Endothelial cell of umbilical vein (primary cell): ENCODE data around the gene SFTA2. TPM values are rescaled to one million over a fixed set of nuclear protein-coding genes. Genes with fewer than 3 reads are reported as not detected.
"Not testable (repeated sequence)": the region's sequence is repeated elsewhere in the genome, so short reads cannot be mapped to it uniquely, and the experiment has no call there.

Experiments
- BruUV-seq: library from RNA; stranded (reverse); fragments of 400-500 nt; replicated peaks from 2 replicates; lab custom pipeline; 2021; lab: Mats Ljungman, UMichigan
- CTCF ChIA-PET: fragments of 300-600, 350-600 bp; sonication (Branson Sonifier 250); formaldehyde crosslinking; loops from one replicate; lab custom pipeline; 2021; ENCODE audit warnings: antibody characterized with exemption, inconsistent platforms; lab: Charles Lee
- POLR2A ChIA-PET: fragments of 300-600, 350-600 bp; sonication (Branson Sonifier 250); formaldehyde crosslinking; loops from one replicate; lab custom pipeline; 2021; ENCODE audit warnings: antibody characterized with exemption, inconsistent platforms; lab: Charles Lee
- DNase-seq: peaks from one replicate; pipeline ENCODE4 v3.0.0-alpha.2; 2011; ENCODE audit warnings: low read depth, low spot score
- FAIRE-seq: peaks from 2 replicates; lab custom pipeline; 2011; peaks lifted over from hg19 to GRCh38; lab: Jason Lieb, UNC
- H2AFZ ChIP-seq: 2 replicates; pipeline ENCODE4 v1.6.0; 2012; ENCODE audit warnings: low read depth, low read length, control low read depth, inconsistent platforms
- H3K27ac ChIP-seq: 2 replicates; pipeline ENCODE4 v1.5.1; 2011; ENCODE audit warnings: low read depth, mild to moderate bottlenecking, control low read depth, low read length, moderate library complexity; ENCODE audit not compliant: insufficient read depth
- H3K27me3 ChIP-seq, 2 experiments: 2 replicates each; pipeline versions ENCODE4 v1.6.0 to v1.6.1; 2011; ENCODE audit warnings: low read length in 2 of 2, mixed read lengths in 1 of 2; ENCODE audit not compliant: control insufficient read depth in 2 of 2, insufficient read depth in 2 of 2
- H3K36me3 ChIP-seq, 2 experiments: 2 replicates in 1 of 2; 3 replicates in 1 of 2; pipeline ENCODE4 v1.5.1; 2011; ENCODE audit warnings: low read length in 2 of 2, mild to moderate bottlenecking in 1 of 2, moderate library complexity in 1 of 2; ENCODE audit not compliant: control insufficient read depth in 2 of 2, insufficient read depth in 2 of 2; ENCODE audit errors: extremely low read depth in 1 of 2
- H3K4me1 ChIP-seq: 3 replicates; pipeline ENCODE4 v1.5.1; 2011; ENCODE audit warnings: mild to moderate bottlenecking, low read length; ENCODE audit not compliant: control insufficient read depth, insufficient read depth; ENCODE audit errors: extremely low read depth
- H3K4me2 ChIP-seq: 2 replicates; pipeline ENCODE4 v1.6.1; 2011; ENCODE audit warnings: low read length, control low read depth, mixed read lengths; ENCODE audit not compliant: insufficient read depth
- H3K4me3 ChIP-seq, 3 experiments: fragments of 200-600 bp in 1 of 3; sonication (generic), shearing (Covaris generic) in 1 of 3; replicated peaks in 1 of 3; 2 replicates each; pipeline ENCODE4 v1.5.1; 2011 to 2016; ENCODE audit warnings: control low read depth in 3 of 3, low read length in 3 of 3, mild to moderate bottlenecking in 2 of 3, inconsistent platforms in 1 of 3, low read depth in 1 of 3, moderate library complexity in 1 of 3; ENCODE audit not compliant: insufficient read depth in 1 of 3
- H3K79me2 ChIP-seq: 2 replicates; pipeline ENCODE4 v1.6.0; 2012; ENCODE audit warnings: low read length, inconsistent platforms; ENCODE audit not compliant: control insufficient read depth, insufficient read depth
- H3K9ac ChIP-seq: replicated peaks from 2 replicates; pipeline ENCODE3; 2011; ENCODE audit warnings: low read length, control low read depth; ENCODE audit not compliant: insufficient read depth; ENCODE audit errors: extremely low read depth
- H3K9me1 ChIP-seq: replicated peaks from 3 replicates; pipeline ENCODE4 v1.6.0; 2011; ENCODE audit warnings: mild to moderate bottlenecking, low read length; ENCODE audit not compliant: control insufficient read depth, insufficient read depth; ENCODE audit errors: extremely low read depth
- H3K9me3 ChIP-seq: replicated peaks from 2 replicates; pipeline ENCODE4 v1.5.1; 2012; ENCODE audit warnings: low read length, inconsistent platforms; ENCODE audit not compliant: control insufficient read depth, insufficient read depth
- H4K20me1 ChIP-seq: replicated peaks from 2 replicates; pipeline ENCODE3; 2011; ENCODE audit warnings: mild to moderate bottlenecking, low read length; ENCODE audit not compliant: control insufficient read depth, insufficient read depth; ENCODE audit errors: extremely low read depth
- EZH2 ChIP-seq: IDR thresholded peaks from 2 replicates; pipeline ENCODE4 v1.6.1; 2012; ENCODE audit warnings: borderline replicate concordance, low read depth, mild to moderate bottlenecking, moderate library complexity, low read length, inconsistent platforms; ENCODE audit not compliant: severe bottlenecking
- FOS ChIP-seq: IDR thresholded peaks from 2 replicates; pipeline ENCODE4 v1.6.1; 2011; ENCODE audit warnings: mild to moderate bottlenecking, low read length, moderate library complexity, borderline replicate concordance; ENCODE audit not compliant: insufficient read depth
- GATA2 ChIP-seq: IDR thresholded peaks from 2 replicates; pipeline ENCODE4 v1.7.0; 2011; ENCODE audit warnings: low read depth, mild to moderate bottlenecking, moderate library complexity, mixed read lengths, low read length; ENCODE audit not compliant: insufficient read length, insufficient read depth
- JUN ChIP-seq: IDR thresholded peaks from 2 replicates; pipeline ENCODE4 v1.6.1; 2011; ENCODE audit warnings: borderline replicate concordance, low read depth; ENCODE audit not compliant: insufficient read length, insufficient read depth
- MYC ChIP-seq: IDR thresholded peaks from one replicate; pipeline ENCODE4 v1.6.1; 2011; ENCODE audit warnings: mild to moderate bottlenecking, low read depth, low read length
- POLR2A ChIP-seq: IDR thresholded peaks from 2 replicates; pipeline ENCODE4 v1.6.1; 2012; ENCODE audit warnings: low read depth, mild to moderate bottlenecking, control low read depth, low read length
- POLR2AphosphoS5 ChIP-seq: IDR thresholded peaks from 2 replicates; pipeline ENCODE4 v1.6.1; 2012; ENCODE audit warnings: low read depth, mild to moderate bottlenecking, control low read depth, low read length, moderate library complexity; ENCODE audit not compliant: insufficient read depth
- dilution Hi-C: fragments of 300-500 bp; cut with MboI; formaldehyde crosslinking; loops from one replicate; pipeline ENCODE4 v1.15.0; 2019; ENCODE audit warnings: low sequenced_read_pairs; ENCODE audit not compliant: extremely low pct_ligation_motif_present
- intact Hi-C: fragments of 100-400 bp; cut with micrococcal nuclease; formaldehyde crosslinking; loops from one replicate; pipeline ENCODE4 v1.10.0; 2022
- polyA plus RNA-seq, 4 experiments: library from polyadenylated mRNA; depleted of rRNA in 3 of 4; stranded (reverse) in 3 of 4; unstranded in 1 of 4; fragments of >200 nt; gene quantifications; 2 replicates each; pipeline versions ENCODE4 v1.2.1 to v1.2.3, GENCODE V29; 2011 to 2012; ENCODE audit warnings: missing spikeins in 1 of 4
- total RNA-seq: library from RNA; stranded (reverse); gene quantifications from 2 replicates; pipeline ENCODE4 v1.2.3, GENCODE V29; 2021
- TF ChIP-seq, protein P1 (sequence below), 2 donors: IDR thresholded peaks; 1 replicate in 1 of 2; 2 replicates in 1 of 2; pipeline ENCODE4 v1.5.1; 2011; ENCODE audit warnings: low read length in 2 of 2, mild to moderate bottlenecking in 2 of 2, moderate library complexity in 2 of 2, control low read depth in 1 of 2, inconsistent platforms in 1 of 2, low read depth in 1 of 2; ENCODE audit not compliant: insufficient read depth in 1 of 2; ENCODE audit errors: extremely low read depth in 1 of 2
- TF ChIP-seq, protein P2 (sequence below): IDR thresholded peaks from 2 replicates; pipeline ENCODE4 v1.6.1; 2011; ENCODE audit not compliant: insufficient read depth, insufficient read length

Gene SFTA2
- total and polyA plus RNA-seq, 2 donors (not counting 3 experiments of a cell fraction or from before 2014, with no cell fraction given): not detected

DNA sequence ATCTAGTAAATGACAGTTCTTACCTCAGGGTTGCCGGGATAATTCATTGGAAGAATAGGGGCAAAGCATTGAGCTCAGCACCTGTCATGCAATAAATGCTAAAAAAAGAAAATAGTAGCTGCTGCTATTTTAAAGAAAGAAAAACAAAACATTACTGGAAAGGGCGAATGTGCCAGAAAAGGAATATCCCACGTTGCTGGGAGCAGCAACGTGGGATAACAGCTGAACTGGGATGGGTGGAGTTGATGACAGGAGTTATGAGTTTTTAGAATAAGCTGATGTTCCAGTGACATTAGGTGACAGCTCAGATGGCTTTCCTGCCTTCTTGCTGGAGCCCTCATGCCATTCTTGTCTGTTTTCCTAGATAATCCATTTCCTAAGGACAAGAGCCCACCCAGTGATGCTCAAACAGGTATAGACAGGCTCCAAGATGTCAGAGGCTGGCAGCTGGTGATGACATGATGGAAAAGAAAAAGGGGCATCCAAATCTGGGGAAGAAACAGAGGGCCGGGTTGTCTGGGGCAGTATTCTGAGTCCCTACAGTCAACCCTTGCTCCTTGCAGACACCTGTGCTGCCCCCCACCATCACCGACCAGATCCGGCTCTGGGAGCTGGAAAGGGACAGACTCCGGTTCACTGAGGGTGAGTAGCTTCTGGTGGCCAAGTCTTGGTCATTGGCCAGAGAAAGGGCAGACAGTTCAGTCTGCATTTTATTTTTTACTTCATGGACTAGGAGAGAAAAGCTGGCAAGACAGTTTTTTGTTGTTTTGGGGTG is 19.0 kb downstream of the SFTA2 start:
- Histone ChIP-seq H2AFZ (no peak overlapping the region), H3K9me3 (no peaks in the 10 kb centered on the region), H3K27me3 (no peaks in the 10 kb centered on the region), H3K4me3 (no peak overlapping the region), H4K20me1 (no peaks in the 10 kb centered on the region), H3K4me2 (no peak overlapping the region), H3K4me1 (peaks cover 32% of the 10 kb centered on the region), H3K36me3 (peaks cover 7 to 31% of the 10 kb centered on the region in 2 experiments), H3K9me1 (no peaks in the 10 kb centered on the region), H3K79me2 (peaks cover 14% of the 10 kb centered on the region), H3K9ac (no peak overlapping the region), H3K27ac (no peak overlapping the region)
- FAIRE-seq: no peak
- ChIA-PET POLR2A (interaction anchor here (0.6 to 0.9 kb wide), 2 partner anchors 84 to 103 kb away, joined by 3 read pairs; no protein-coding TSS in a partner anchor), CTCF (interaction anchor here (0.5 to 7.6 kb wide), 24 partner anchors 8 to 241 kb away, joined by 3 to 142 read pairs (median 4); partner anchors contain the start of gene DHX16)
- no TSS peak for BruUV-seq
- TF ChIP-seq JUN (no peak), FOS (no peak), GATA2 (no peak), MYC (no peak), EZH2 (no peak), POLR2A (no peak), POLR2AphosphoS5 (no peak)
- TF ChIP-seq, protein P1, sequence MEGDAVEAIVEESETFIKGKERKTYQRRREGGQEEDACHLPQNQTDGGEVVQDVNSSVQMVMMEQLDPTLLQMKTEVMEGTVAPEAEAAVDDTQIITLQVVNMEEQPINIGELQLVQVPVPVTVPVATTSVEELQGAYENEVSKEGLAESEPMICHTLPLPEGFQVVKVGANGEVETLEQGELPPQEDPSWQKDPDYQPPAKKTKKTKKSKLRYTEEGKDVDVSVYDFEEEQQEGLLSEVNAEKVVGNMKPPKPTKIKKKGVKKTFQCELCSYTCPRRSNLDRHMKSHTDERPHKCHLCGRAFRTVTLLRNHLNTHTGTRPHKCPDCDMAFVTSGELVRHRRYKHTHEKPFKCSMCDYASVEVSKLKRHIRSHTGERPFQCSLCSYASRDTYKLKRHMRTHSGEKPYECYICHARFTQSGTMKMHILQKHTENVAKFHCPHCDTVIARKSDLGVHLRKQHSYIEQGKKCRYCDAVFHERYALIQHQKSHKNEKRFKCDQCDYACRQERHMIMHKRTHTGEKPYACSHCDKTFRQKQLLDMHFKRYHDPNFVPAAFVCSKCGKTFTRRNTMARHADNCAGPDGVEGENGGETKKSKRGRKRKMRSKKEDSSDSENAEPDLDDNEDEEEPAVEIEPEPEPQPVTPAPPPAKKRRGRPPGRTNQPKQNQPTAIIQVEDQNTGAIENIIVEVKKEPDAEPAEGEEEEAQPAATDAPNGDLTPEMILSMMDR (IDR thresholded peaks at IDR 0.05; ENCODE audit: extremely low read depth in 1 of 2, insufficient read depth in 1 of 2, low read depth in 1 of 2, low read length in 2 of 2): no peak
- TF ChIP-seq, protein P2, sequence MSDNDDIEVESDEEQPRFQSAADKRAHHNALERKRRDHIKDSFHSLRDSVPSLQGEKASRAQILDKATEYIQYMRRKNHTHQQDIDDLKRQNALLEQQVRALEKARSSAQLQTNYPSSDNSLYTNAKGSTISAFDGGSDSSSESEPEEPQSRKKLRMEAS: no peak
- dilution Hi-C loops: no loop called here
- DNase-seq: no peak
- intact Hi-C loops: no loop called here

DNA sequence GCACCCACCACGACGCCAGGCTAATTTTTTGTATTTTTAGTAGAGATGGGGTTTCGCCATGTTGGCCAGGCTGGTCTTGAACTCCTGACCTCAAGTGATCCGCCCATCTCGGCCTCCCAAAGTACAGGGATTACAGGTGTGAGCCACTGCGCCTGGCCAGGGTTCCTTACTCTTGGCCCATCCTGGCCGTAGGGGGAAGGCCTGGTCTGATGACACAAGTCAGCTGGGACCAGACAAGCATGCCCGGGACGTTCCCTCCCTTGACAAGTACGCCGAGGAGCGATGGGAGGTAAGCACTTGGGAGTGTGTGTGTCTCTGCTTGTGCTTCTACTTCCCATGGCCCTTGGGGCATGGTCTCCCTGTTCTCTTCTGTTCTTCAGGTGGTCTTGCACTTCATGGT is 21.5 kb downstream of the SFTA2 start:
- H3K9me1 ChIP-seq, dilution Hi-C loops: not testable (repeated sequence)

More for the DNA sequence above, 21.5 kb downstream of the SFTA2 start:
- DNase-seq, H2AFZ ChIP-seq, FAIRE-seq, H3K4me3 ChIP-seq, H3K9ac ChIP-seq, H3K9me3 ChIP-seq, BruUV-seq, H3K27ac ChIP-seq, H4K20me1 ChIP-seq, intact Hi-C loops, POLR2A ChIA-PET, H3K27me3 ChIP-seq, H3K4me2 ChIP-seq: not testable (repeated sequence)
- Histone ChIP-seq H3K36me3 (peaks cover 7 to 25% of the 10 kb centered on the region in 2 experiments), H3K4me1 (peaks cover 27% of the 10 kb centered on the region), H3K79me2 (peaks cover 14% of the 10 kb centered on the region)
- CTCF ChIA-PET: interaction anchor here (1.1 kb wide), 1 partner anchor 177 kb away, joined by 3 read pairs; no protein-coding TSS in a partner anchor
